ENCODE data around the gene GTF2A1. TPM values are rescaled to one million over a fixed set of nuclear protein-coding genes. Genes with fewer than 3 reads are reported as not detected.
"Not testable (repeated sequence)": the region's sequence is repeated elsewhere in the genome, so short reads cannot be mapped to it uniquely, and the experiment has no call there.

The GTF2A1 gene
- total RNA-seq, 1 donor from 2014 or later: 36.4 TPM

DNA sequence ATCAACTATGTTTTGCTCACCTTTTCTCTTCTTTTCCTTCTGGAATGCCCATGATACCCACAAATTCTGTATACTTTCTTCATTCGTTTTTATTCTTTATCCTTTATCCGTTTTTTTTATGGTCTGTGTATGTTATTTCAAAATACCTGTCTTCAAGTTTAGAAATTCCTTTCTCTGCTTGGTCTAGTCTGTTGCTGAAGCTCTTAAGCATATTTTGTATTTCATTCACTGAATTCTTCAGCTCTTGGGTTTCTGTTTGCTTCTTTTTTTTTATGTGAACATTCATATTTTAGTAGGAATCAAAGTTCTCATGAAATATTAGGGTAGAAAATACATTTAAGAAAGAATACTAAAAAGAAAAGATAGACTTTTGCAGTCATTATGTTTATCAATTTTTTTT lies 22.7 kb upstream of the GTF2A1 start:
- Mint-ChIP-seq H3K4me3 (ENCODE audit: unreplicated experiment) (no peak overlapping the region), H3K27me3 (ENCODE audit: low read depth, unreplicated experiment) (no peaks in the 10 kb centered on the region), H3K4me1 (ENCODE audit: low read depth, unreplicated experiment) (no peaks in the 10 kb centered on the region), H3K9me3 (ENCODE audit: unreplicated experiment) (peaks cover 17% of the 10 kb centered on the region), H3K36me3 (ENCODE audit: low read depth, unreplicated experiment) (peaks cover 3% of the 10 kb centered on the region), H3K27ac (ENCODE audit: unreplicated experiment) (no peak overlapping the region)
- no peaks in the 10 kb centered on the region for H4K20me1 ChIP-seq (ENCODE audit: insufficient read depth, low read length)
- DNase-seq (ENCODE audit: low read depth): no peak
- H3K27ac ChIP-seq (ENCODE audit: low read depth, low read length): no peak overlapping the region
- no peak overlapping the region for H2AFZ ChIP-seq (ENCODE audit: low read depth, low read length)
- no peaks in the 10 kb centered on the region for H3K9me3 ChIP-seq (ENCODE audit: insufficient read depth, low read depth, low read length)
- H3K27me3 ChIP-seq (ENCODE audit: insufficient read depth, low read length): no peaks in the 10 kb centered on the region
- FAIRE-seq: no peak
- no peaks in the 10 kb centered on the region for H3K79me2 ChIP-seq (ENCODE audit: insufficient read depth, low read length)
- no peak overlapping the region for H3K9ac ChIP-seq (ENCODE audit: low read length)
- no peak overlapping the region for H3K4me2 ChIP-seq (ENCODE audit: low read length)
- H3K4me1 ChIP-seq (ENCODE audit: insufficient read depth, low read length): no peaks in the 10 kb centered on the region
- H3K4me3 ChIP-seq (ENCODE audit: insufficient read depth, low read depth, low read length): no peak overlapping the region
- no peaks in the 10 kb centered on the region for H3K36me3 ChIP-seq (ENCODE audit: insufficient read depth, low read length)
- TF ChIP-seq, protein P1, sequence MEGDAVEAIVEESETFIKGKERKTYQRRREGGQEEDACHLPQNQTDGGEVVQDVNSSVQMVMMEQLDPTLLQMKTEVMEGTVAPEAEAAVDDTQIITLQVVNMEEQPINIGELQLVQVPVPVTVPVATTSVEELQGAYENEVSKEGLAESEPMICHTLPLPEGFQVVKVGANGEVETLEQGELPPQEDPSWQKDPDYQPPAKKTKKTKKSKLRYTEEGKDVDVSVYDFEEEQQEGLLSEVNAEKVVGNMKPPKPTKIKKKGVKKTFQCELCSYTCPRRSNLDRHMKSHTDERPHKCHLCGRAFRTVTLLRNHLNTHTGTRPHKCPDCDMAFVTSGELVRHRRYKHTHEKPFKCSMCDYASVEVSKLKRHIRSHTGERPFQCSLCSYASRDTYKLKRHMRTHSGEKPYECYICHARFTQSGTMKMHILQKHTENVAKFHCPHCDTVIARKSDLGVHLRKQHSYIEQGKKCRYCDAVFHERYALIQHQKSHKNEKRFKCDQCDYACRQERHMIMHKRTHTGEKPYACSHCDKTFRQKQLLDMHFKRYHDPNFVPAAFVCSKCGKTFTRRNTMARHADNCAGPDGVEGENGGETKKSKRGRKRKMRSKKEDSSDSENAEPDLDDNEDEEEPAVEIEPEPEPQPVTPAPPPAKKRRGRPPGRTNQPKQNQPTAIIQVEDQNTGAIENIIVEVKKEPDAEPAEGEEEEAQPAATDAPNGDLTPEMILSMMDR (IDR thresholded peaks at IDR 0.05; ENCODE audit: insufficient read depth, low read depth, low read length): no peak
- no peak for TF ChIP-seq EZH2 (IDR thresholded peaks at IDR 0.05; ENCODE audit: insufficient read depth, low read length)

DNA sequence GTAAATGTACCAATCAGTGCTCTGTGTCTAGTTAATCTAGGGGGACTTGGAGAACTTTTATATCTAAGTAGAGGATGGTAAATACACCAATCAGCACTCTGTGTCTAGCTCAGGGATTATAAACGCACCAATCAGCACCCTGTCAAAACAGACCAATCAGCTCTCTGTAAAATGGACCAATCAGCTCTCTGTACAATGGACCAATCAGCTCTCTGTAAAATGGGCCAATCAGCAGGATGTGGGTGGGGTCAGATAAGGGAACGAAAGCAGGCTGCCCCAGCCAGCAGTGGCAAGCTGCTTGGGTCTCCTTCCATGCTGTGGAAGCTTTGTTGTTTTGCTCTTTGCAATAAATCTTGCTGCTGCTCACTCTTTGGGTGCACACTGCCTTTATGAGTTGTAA lies 16.1 kb upstream of the GTF2A1 start:
- not testable (repeated sequence) for H3K9me3 Mint-ChIP-seq (ENCODE audit: unreplicated experiment); H3K27ac Mint-ChIP-seq (ENCODE audit: unreplicated experiment); H3K4me3 Mint-ChIP-seq (ENCODE audit: unreplicated experiment); H3K27me3 ChIP-seq (ENCODE audit: insufficient read depth, low read length); H3K27ac ChIP-seq (ENCODE audit: low read depth, low read length); FAIRE-seq; H3K27me3 Mint-ChIP-seq (ENCODE audit: low read depth, unreplicated experiment); DNase-seq (ENCODE audit: low read depth); H3K79me2 ChIP-seq (ENCODE audit: insufficient read depth, low read length); H3K36me3 Mint-ChIP-seq (ENCODE audit: low read depth, unreplicated experiment); H4K20me1 ChIP-seq (ENCODE audit: insufficient read depth, low read length); H3K4me2 ChIP-seq (ENCODE audit: low read length); H3K9ac ChIP-seq (ENCODE audit: low read length); H2AFZ ChIP-seq (ENCODE audit: low read depth, low read length); H3K36me3 ChIP-seq (ENCODE audit: insufficient read depth, low read length); H3K4me3 ChIP-seq (ENCODE audit: insufficient read depth, low read depth, low read length); H3K4me1 ChIP-seq (ENCODE audit: insufficient read depth, low read length); H3K9me3 ChIP-seq (ENCODE audit: insufficient read depth, low read depth, low read length)
- peaks cover 14% of the 10 kb centered on the region for H3K4me1 Mint-ChIP-seq (ENCODE audit: low read depth, unreplicated experiment)

DNA sequence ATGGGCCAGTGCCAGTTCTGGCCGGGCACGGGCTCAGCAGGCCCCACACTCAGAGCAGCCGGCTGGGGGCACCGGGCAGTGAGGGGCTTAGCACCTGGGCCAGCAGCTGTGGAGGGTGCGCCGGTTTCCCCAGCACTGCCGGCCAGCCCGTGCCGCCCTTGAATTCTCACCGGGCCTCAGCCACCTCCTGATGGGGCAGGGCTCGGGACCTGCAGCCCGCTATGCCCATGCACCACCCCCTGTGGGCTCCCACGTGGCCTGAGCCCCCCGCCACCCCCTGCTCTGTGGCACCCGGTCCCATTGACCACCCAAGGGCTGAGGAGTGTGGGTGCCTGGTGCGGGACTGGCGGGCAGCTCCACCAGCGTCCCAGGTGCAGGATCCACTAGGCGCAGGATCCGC lies 15.4 kb upstream of the GTF2A1 start:
- H3K27ac ChIP-seq (ENCODE audit: low read depth, low read length): no peak overlapping the region
- Mint-ChIP-seq H3K4me3 (ENCODE audit: unreplicated experiment) (no peak overlapping the region), H3K27me3 (ENCODE audit: low read depth, unreplicated experiment) (no peaks in the 10 kb centered on the region), H3K36me3 (ENCODE audit: low read depth, unreplicated experiment) (no peaks in the 10 kb centered on the region), H3K27ac (ENCODE audit: unreplicated experiment) (no peak overlapping the region), H3K4me1 (ENCODE audit: low read depth, unreplicated experiment) (peaks cover 14% of the 10 kb centered on the region), H3K9me3 (ENCODE audit: unreplicated experiment) (peaks cover 4% of the 10 kb centered on the region)
- no peak for DNase-seq (ENCODE audit: low read depth)
- no peaks in the 10 kb centered on the region for H3K79me2 ChIP-seq (ENCODE audit: insufficient read depth, low read length)
- no peaks in the 10 kb centered on the region for H3K27me3 ChIP-seq (ENCODE audit: insufficient read depth, low read length)
- no peak for TF ChIP-seq EZH2 (IDR thresholded peaks at IDR 0.05; ENCODE audit: insufficient read depth, low read length)
- TF ChIP-seq, protein P1 (IDR thresholded peaks at IDR 0.05; ENCODE audit: insufficient read depth, low read depth, low read length): no peak
- H3K4me2 ChIP-seq (ENCODE audit: low read length): no peak overlapping the region
- no peaks in the 10 kb centered on the region for H3K36me3 ChIP-seq (ENCODE audit: insufficient read depth, low read length)
- no peaks in the 10 kb centered on the region for H3K9me3 ChIP-seq (ENCODE audit: insufficient read depth, low read depth, low read length)
- peaks cover 4% of the 10 kb centered on the region for H3K4me1 ChIP-seq (ENCODE audit: insufficient read depth, low read length)
- no peak overlapping the region for H2AFZ ChIP-seq (ENCODE audit: low read depth, low read length)
- no peak overlapping the region for H3K9ac ChIP-seq (ENCODE audit: low read length)
- H4K20me1 ChIP-seq (ENCODE audit: insufficient read depth, low read length): no peaks in the 10 kb centered on the region
- no peak for FAIRE-seq
- no peak overlapping the region for H3K4me3 ChIP-seq (ENCODE audit: insufficient read depth, low read depth, low read length)

Measured in astrocyte (in vitro differentiated cells and primary cell).